H1 (cell line): ENCODE measurements around the gene BRPF3. TPM values are rescaled to one million over a fixed set of nuclear protein-coding genes. Genes with fewer than 3 reads are reported as not detected.

Experiments used
- CTCF ChIA-PET: fragments of 300-600 bp; sonication (Branson Sonifier 250); formaldehyde crosslinking; loops from one replicate; lab custom pipeline; 2021; ENCODE audit not compliant: partially characterized antibody; lab: Charles Lee
- POLR2A ChIA-PET: fragments of 300-600 bp; sonication (Branson Sonifier 250); formaldehyde crosslinking; loops from one replicate; lab custom pipeline; 2021; ENCODE audit warnings: inconsistent platforms; ENCODE audit not compliant: partially characterized antibody; lab: Charles Lee
- DNase-seq, 2 experiments: peaks; one replicate each; pipeline versions ENCODE4 v3.0.0 to v3.0.0-alpha.2; 2010 to 2022; ENCODE audit warnings: low spot score in 2 of 2, low read depth in 1 of 2, mixed read lengths in 1 of 2
- FAIRE-seq: peaks from 2 replicates; lab custom pipeline; 2011; peaks lifted over from hg19 to GRCh38; lab: Jason Lieb, UNC
- H2AFZ ChIP-seq: 2 replicates; pipeline ENCODE4 v1.8.1; 2012; ENCODE audit warnings: low read length, inconsistent platforms
- H2AK5ac ChIP-seq: 2 replicates; pipeline ENCODE4 v1.6.1; 2013; ENCODE audit warnings: low read depth, low read length
- H2BK120ac ChIP-seq: replicated peaks from 2 replicates; pipeline ENCODE3; 2013; ENCODE audit warnings: low read depth, low read length, inconsistent platforms
- H2BK12ac ChIP-seq: 2 replicates; pipeline ENCODE4 v1.6.1; 2013; ENCODE audit warnings: low read depth, low read length
- H2BK15ac ChIP-seq: 2 replicates; pipeline ENCODE4 v1.6.1; 2013; ENCODE audit warnings: low read length
- H2BK20ac ChIP-seq: 2 replicates; pipeline ENCODE4 v1.6.1; 2013; ENCODE audit warnings: low read length
- H2BK5ac ChIP-seq: 2 replicates; pipeline ENCODE4 v1.6.1; 2013; ENCODE audit warnings: low read depth, low read length
- H3K14ac ChIP-seq: 2 replicates; pipeline ENCODE4 v1.6.1; 2013; ENCODE audit warnings: inconsistent platforms; ENCODE audit not compliant: insufficient read length
- H3K18ac ChIP-seq: 2 replicates; pipeline ENCODE4 v1.6.1; 2013; ENCODE audit warnings: low read length; ENCODE audit errors: extremely low read depth
- H3K23ac ChIP-seq: 2 replicates; pipeline ENCODE4 v1.6.1; 2013; ENCODE audit warnings: inconsistent platforms; ENCODE audit not compliant: insufficient read length
- H3K23me2 ChIP-seq: 2 replicates; pipeline ENCODE4 v1.6.1; 2013; ENCODE audit warnings: low read depth, low read length
- H3K27ac ChIP-seq: 2 replicates; pipeline ENCODE4 v1.6.1; 2011; ENCODE audit warnings: low read depth, low read length, inconsistent platforms
- H3K27me3 ChIP-seq, 4 experiments: replicated peaks in 1 of 4; 1 replicate in 1 of 4; 2 replicates in 3 of 4; pipeline versions ENCODE4 v1.6.1 to v1.8.1; 2011 to 2013; ENCODE audit warnings: low read length in 3 of 4, mild to moderate bottlenecking in 3 of 4, inconsistent platforms in 2 of 4, mixed read lengths in 2 of 4, moderate library complexity in 1 of 4; ENCODE audit not compliant: control insufficient read depth in 3 of 4, insufficient read depth in 3 of 4; ENCODE audit errors: extremely low read depth in 1 of 4
- H3K36me3 ChIP-seq, 4 experiments: 2 replicates each; pipeline versions ENCODE4 v1.6.1 to v1.8.1; 2011 to 2013; ENCODE audit warnings: mild to moderate bottlenecking in 4 of 4, low read length in 3 of 4, moderate library complexity in 2 of 4, control low read depth in 1 of 4, inconsistent platforms in 1 of 4; ENCODE audit not compliant: insufficient read depth in 4 of 4, control insufficient read depth in 2 of 4
- H3K4ac ChIP-seq: replicated peaks from 2 replicates; pipeline ENCODE3; 2013; ENCODE audit warnings: low read length, low read depth, mixed read lengths, inconsistent platforms; ENCODE audit not compliant: insufficient read length
- H3K4me1 ChIP-seq, 4 experiments: replicated peaks in 1 of 4; 1 replicate in 1 of 4; 2 replicates in 3 of 4; pipeline versions ENCODE4 v1.6.1 to v1.8.1; 2011 to 2013; ENCODE audit warnings: low read length in 3 of 4, inconsistent platforms in 2 of 4, mixed read lengths in 1 of 4; ENCODE audit not compliant: insufficient read depth in 4 of 4, control insufficient read depth in 3 of 4
- H3K4me2 ChIP-seq, 2 experiments: 2 replicates each; pipeline versions ENCODE4 v1.6.1 to v1.8.1; 2011 to 2013; ENCODE audit warnings: low read depth in 2 of 2, low read length in 2 of 2, control low read depth in 1 of 2, inconsistent platforms in 1 of 2, mild to moderate bottlenecking in 1 of 2; ENCODE audit not compliant: insufficient read depth in 1 of 2
- H3K4me3 ChIP-seq, 4 experiments: fragments of 200-600, 300-600 bp in 1 of 4; sonication (generic), shearing (Covaris generic), sonication (Bioruptor Twin) in 1 of 4; 2 replicates each; pipeline versions ENCODE4 v1.5.1 to v1.8.1; 2011 to 2016; ENCODE audit warnings: low read length in 4 of 4, low read depth in 3 of 4, control low read depth in 2 of 4, inconsistent platforms in 2 of 4, mild to moderate bottlenecking in 2 of 4, mixed read lengths in 1 of 4, moderate library complexity in 1 of 4; ENCODE audit not compliant: insufficient read depth in 2 of 4; ENCODE audit errors: extremely low read depth in 1 of 4
- H3K56ac ChIP-seq: replicated peaks from 2 replicates; pipeline ENCODE3; 2013; ENCODE audit warnings: low read depth, mild to moderate bottlenecking, mixed read lengths, low read length, inconsistent platforms; ENCODE audit not compliant: insufficient read length
- H3K79me1 ChIP-seq: 2 replicates; pipeline ENCODE4 v1.6.1; 2013; ENCODE audit warnings: low read depth, low read length, control low read depth
- H3K79me2 ChIP-seq, 2 experiments: 2 replicates each; pipeline versions ENCODE4 v1.6.1 to v1.8.1; 2012 to 2013; ENCODE audit warnings: low read length in 2 of 2, mild to moderate bottlenecking in 2 of 2, inconsistent platforms in 1 of 2; ENCODE audit not compliant: insufficient read depth in 2 of 2, control insufficient read depth in 1 of 2
- H3K9ac ChIP-seq, 4 experiments: replicated peaks in 1 of 4; 1 replicate in 1 of 4; 2 replicates in 3 of 4; pipeline versions ENCODE4 v1.6.1 to v1.8.1; 2011 to 2013; ENCODE audit warnings: low read depth in 3 of 4, low read length in 3 of 4, control low read depth in 2 of 4, mild to moderate bottlenecking in 2 of 4, moderate library complexity in 2 of 4, inconsistent platforms in 1 of 4; ENCODE audit errors: extremely low read depth in 1 of 4
- H3K9me3 ChIP-seq, 2 experiments: 2 replicates each; pipeline versions ENCODE4 v1.6.1 to v1.8.1; 2012 to 2013; ENCODE audit warnings: mild to moderate bottlenecking in 2 of 2, moderate library complexity in 2 of 2, control low read depth in 1 of 2, inconsistent platforms in 1 of 2, low read depth in 1 of 2, low read length in 1 of 2, mixed read lengths in 1 of 2; ENCODE audit not compliant: insufficient read depth in 2 of 2
- H4K20me1 ChIP-seq, 2 experiments: replicated peaks in 1 of 2; 2 replicates each; pipeline versions ENCODE3 to v1.8.1; 2011 to 2013; ENCODE audit warnings: inconsistent platforms in 2 of 2, low read length in 2 of 2, mild to moderate bottlenecking in 1 of 2; ENCODE audit not compliant: insufficient read depth in 2 of 2, control insufficient read depth in 1 of 2
- H4K5ac ChIP-seq: 2 replicates; pipeline ENCODE4 v1.6.1; 2013; ENCODE audit warnings: low read length, low read depth, mixed read lengths, inconsistent platforms; ENCODE audit not compliant: insufficient read length
- H4K8ac ChIP-seq: 2 replicates; pipeline ENCODE4 v1.8.0; 2013; ENCODE audit warnings: mild to moderate bottlenecking, moderate library complexity, low read length, inconsistent platforms; ENCODE audit not compliant: insufficient read depth; ENCODE audit errors: extremely low read depth
- H4K91ac ChIP-seq: replicated peaks from 2 replicates; pipeline ENCODE3; 2013; ENCODE audit warnings: low read length, mixed read lengths, inconsistent platforms; ENCODE audit not compliant: insufficient read length
- CBX5 ChIP-seq: fragments of 300-800, 300-1000 bp; sonication (generic); IDR thresholded peaks from 2 replicates; pipeline ENCODE4 v1.7.1; 2016; ENCODE audit warnings: antibody characterized with exemption, low read length, low read depth
- CHD2 ChIP-seq: IDR thresholded peaks from 2 replicates; pipeline ENCODE4 v1.6.1; 2012; ENCODE audit warnings: low read length, improper control_type of control experiment
- FOSL1 ChIP-seq: IDR thresholded peaks from 2 replicates; pipeline ENCODE4 v1.6.1; 2011; ENCODE audit warnings: mild to moderate bottlenecking, low read depth, low read length, moderate library complexity; ENCODE audit not compliant: insufficient read depth
- HDAC2 ChIP-seq, 2 experiments: fragments of 300-600 bp in 1 of 2; sonication (generic) in 1 of 2; IDR thresholded peaks; 2 replicates each; pipeline ENCODE4 v1.6.1; 2011 to 2012; ENCODE audit warnings: low read depth in 2 of 2, low read length in 2 of 2, mild to moderate bottlenecking in 2 of 2, moderate library complexity in 2 of 2, borderline replicate concordance in 1 of 2, inconsistent platforms in 1 of 2
- JUND ChIP-seq: IDR thresholded peaks from 2 replicates; pipeline ENCODE4 v1.6.1; 2011; ENCODE audit warnings: mild to moderate bottlenecking, improper control_type of control experiment, low read length
- PHF8 ChIP-seq: fragments of 200-600 bp; sonication (generic); conservative IDR thresholded peaks from 2 replicates; pipeline ENCODE4 v1.7.1; 2012; ENCODE audit warnings: low read depth, mild to moderate bottlenecking, inconsistent platforms, low read length, moderate library complexity
- POLR2A ChIP-seq, 2 experiments: IDR thresholded peaks; 1 replicate in 1 of 2; 2 replicates in 1 of 2; pipeline ENCODE4 v1.6.1; 2011; ENCODE audit warnings: low read depth in 2 of 2, low read length in 2 of 2, mild to moderate bottlenecking in 2 of 2; ENCODE audit errors: control extremely low read depth in 1 of 2
- RAD21 ChIP-seq, 2 experiments: IDR thresholded peaks in 1 of 2; conservative IDR thresholded peaks in 1 of 2; 2 replicates each; pipeline ENCODE4 v1.6.1; 2011; ENCODE audit warnings: low read depth in 2 of 2, low read length in 2 of 2, improper control_type of control experiment in 1 of 2, inconsistent platforms in 1 of 2, mild to moderate bottlenecking in 1 of 2, moderate library complexity in 1 of 2
- SIN3A ChIP-seq, 2 experiments: IDR thresholded peaks in 1 of 2; conservative IDR thresholded peaks in 1 of 2; 2 replicates each; pipeline ENCODE4 v1.6.1; 2011 to 2012; ENCODE audit warnings: low read length in 2 of 2, improper control_type of control experiment in 1 of 2, low read depth in 1 of 2, mild to moderate bottlenecking in 1 of 2
- SP1 ChIP-seq: IDR thresholded peaks from 2 replicates; pipeline ENCODE4 v1.6.1; 2011; ENCODE audit warnings: low read depth, low read length
- TAF7 ChIP-seq: optimal IDR thresholded peaks from 2 replicates; pipeline ENCODE3; 2011; ENCODE audit warnings: low read depth, mild to moderate bottlenecking, inconsistent platforms, low read length, moderate library complexity, borderline replicate concordance
- TCF12 ChIP-seq: IDR thresholded peaks from 2 replicates; pipeline ENCODE4 v1.6.1; 2011; ENCODE audit warnings: low read depth, mild to moderate bottlenecking, low read length
- YY1 ChIP-seq: IDR thresholded peaks from 2 replicates; pipeline ENCODE4 v1.6.1; 2011; ENCODE audit warnings: low read depth, mild to moderate bottlenecking, low read length
- WGBS, 2 experiments: shearing (Covaris generic) in 1 of 2; methylation state at CpG; one replicate each; pipeline versions ENCODE4 v1.1.6 to v1.1.7; 2013 to 2015; ENCODE audit warnings: low lambda C conversion rate in 2 of 2, mixed read lengths in 2 of 2, inconsistent platforms in 1 of 2, low coverage in 1 of 2, missing lambda C conversion rate in 1 of 2; ENCODE audit not compliant: insufficient replicate concordance in 2 of 2, insufficient coverage in 1 of 2, insufficient read length in 1 of 2; ENCODE audit errors: extremely low coverage in 1 of 2, missing lambda C conversion rate in 1 of 2; 5-methylcytosine and 5-hydroxymethylcytosine counted together
- polyA plus RNA-seq, 7 experiments: library from polyadenylated mRNA; depleted of rRNA in 3 of 7; stranded (reverse) in 5 of 7; unstranded in 2 of 7; fragments of >200 nt in 5 of 7; fragments of 200-250 nt in 2 of 7; gene quantifications; 1 replicate in 5 of 7; 2 replicates in 1 of 7; 4 replicates in 1 of 7; pipeline versions ENCODE4 v1.2.1 to v1.2.3, GENCODE V29; 2011 to 2013; ENCODE audit warnings: missing spikeins in 2 of 7, mixed read lengths in 2 of 7
- total RNA-seq: library from RNA; stranded (reverse); fragmentation: NEBNext Ultra II Directional; extraction: Animal tissue kit (Norgen Biotek cat#: 25700); gene quantifications from 2 replicates; pipeline ENCODE4 v1.2.1, GENCODE V29; 2021

Gene BRPF3
- total and polyA plus RNA-seq, 2 of the 8 experiments (the other 6 are each of a cell fraction or from before 2014, with no cell fraction given) = 26.0 to 37.5 TPM

DNA sequence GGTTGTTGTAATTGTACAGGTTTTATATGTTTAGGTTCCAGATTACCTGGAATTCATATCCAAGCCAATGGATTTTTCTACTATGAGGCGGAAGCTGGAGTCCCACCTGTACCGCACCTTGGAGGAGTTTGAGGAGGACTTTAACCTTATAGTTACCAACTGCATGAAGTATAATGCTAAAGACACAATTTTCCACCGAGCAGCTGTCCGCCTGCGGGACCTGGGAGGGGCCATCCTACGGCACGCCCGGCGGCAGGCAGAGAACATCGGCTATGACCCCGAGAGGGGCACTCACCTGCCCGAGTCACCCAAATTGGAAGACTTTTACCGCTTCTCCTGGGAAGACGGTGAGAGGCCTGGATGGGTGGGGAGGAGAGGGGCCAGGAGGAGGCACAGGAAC is 13.6 kb downstream of the BRPF3 start:
- Histone ChIP-seq H3K27ac (no peak overlapping the region), H3K27me3 (no peaks in the 10 kb centered on the region), H3K79me1 (no peaks in the 10 kb centered on the region; the same call in 1 of the 2 replicates), H2BK120ac (no peak overlapping the region), H3K23me2 (no peaks in the 10 kb centered on the region), H3K4me2 (no peak overlapping the region), H3K9ac (no peak overlapping the region), H4K91ac (no peak overlapping the region), H4K5ac (no peak overlapping the region), H3K36me3 (peaks cover 30 to 87% (median 64%) of the 10 kb centered on the region in 4 experiments), H4K8ac (no peak overlapping the region; the same call in 1 of the 2 replicates), H3K4me3 (no peak overlapping the region), H2BK20ac (no peak overlapping the region), H3K4ac (no peak overlapping the region), H3K79me2 (no peaks in the 10 kb centered on the region), H3K18ac (no peak overlapping the region), H2BK5ac (no peak overlapping the region), H2BK12ac (no peak overlapping the region), H2AK5ac (no peak overlapping the region), H2AFZ (no peak overlapping the region), H3K56ac (no peak overlapping the region), H3K14ac (no peak overlapping the region), H3K9me3 (no peaks in the 10 kb centered on the region), H4K20me1 (peaks cover 6 to 8% of the 10 kb centered on the region in 2 experiments), H3K4me1 (no peaks in the 10 kb centered on the region), H2BK15ac (no peak overlapping the region), H3K23ac (no peak overlapping the region)
- no peak for FAIRE-seq
- 96% methylated on average over 14 of the region's 14 CpGs; no CpG with 5 or more reads in 1 of the 2 experiments for WGBS, 2 experiments
- POLR2A ChIA-PET = interaction anchor here (1.9 to 2.6 kb wide), 2 partner anchors 12 to 15 kb away, joined by 4 to 9 read pairs; no protein-coding TSS in a partner anchor
- DNase-seq = no peak
- CTCF ChIA-PET = interaction anchor here (1.4 kb wide), 1 partner anchor 70 kb away, joined by 3 read pairs; no protein-coding TSS in a partner anchor
- TF ChIP-seq FOSL1 (no peak), RAD21 (IDR thresholded peaks at IDR 0.05 in 1 of 2, conservative IDR thresholded peaks at IDR 0.05 in 1 of 2; ENCODE audit: low read depth in 2 of 2, low read length in 2 of 2) (no peak), HDAC2 (IDR thresholded peaks at IDR 0.05; ENCODE audit: borderline replicate concordance in 1 of 2, low read depth in 2 of 2, low read length in 2 of 2) (no peak), YY1 (no peak), SP1 (no peak), TCF12 (no peak), SIN3A (conservative IDR thresholded peaks at IDR 0.05 in 1 of 2, IDR thresholded peaks at IDR 0.05 in 1 of 2; ENCODE audit: low read depth in 1 of 2, low read length in 2 of 2) (no peak), JUND (no peak), TAF7 (no peak), POLR2A (IDR thresholded peaks at IDR 0.05; ENCODE audit: control extremely low read depth in 1 of 2, low read depth in 2 of 2, low read length in 2 of 2) (no peak), CHD2 (no peak), CBX5 (no peak), PHF8 (no peak)
